Breast epithelium (tissue), 4 donors: ENCODE data around the gene CDC5L. TPM values are rescaled to one million over a fixed set of nuclear protein-coding genes. Genes with fewer than 3 reads are reported as not detected.

Experiments used
- DNase-seq, 2 donors: peaks; one replicate each; pipeline ENCODE4 v3.0.0-alpha.2; 2019; ENCODE audit warnings: low spot score in 2 of 2
- H3K27ac ChIP-seq, 2 donors: fragments of 200-600 bp; sonication (generic) in 1 of 2; one replicate each; pipeline ENCODE4 v1.5.1; 2016 to 2019; ENCODE audit warnings: mild to moderate bottlenecking in 1 of 2
- H3K27me3 ChIP-seq, 2 donors: fragments of 200-600 bp; sonication (generic) in 1 of 2; one replicate each; pipeline versions ENCODE4 v1.5.1 to v1.6.0; 2017 to 2019; ENCODE audit warnings: control low read depth in 1 of 2, mild to moderate bottlenecking in 1 of 2
- H3K36me3 ChIP-seq: fragments of 200-600 bp; one replicate; pipeline ENCODE4 v1.5.1; 2019
- H3K4me1 ChIP-seq, 2 donors: fragments of 200-600 bp; sonication (generic); one replicate each; pipeline ENCODE4 v1.5.1; 2016 to 2019; ENCODE audit warnings: control low read depth in 1 of 2
- H3K4me3 ChIP-seq, 3 donors: fragments of 200-600 bp; sonication (generic); 1 replicate in 2 of 3; 2 replicates in 1 of 3; pipeline ENCODE4 v1.5.1; 2016 to 2019; ENCODE audit warnings: mild to moderate bottlenecking in 3 of 3, moderate library complexity in 2 of 3
- H3K9me3 ChIP-seq, 2 donors: fragments of 200-600 bp; sonication (generic) in 1 of 2; one replicate each; pipeline ENCODE4 v1.5.1; 2016 to 2019; ENCODE audit warnings: control low read depth in 1 of 2
- CTCF ChIP-seq, 3 donors: fragments of 450-650 bp; IDR thresholded peaks; one replicate each; pipeline ENCODE4 v1.5.1; 2016 to 2017; ENCODE audit warnings: antibody characterized with exemption in 3 of 3, mild to moderate bottlenecking in 3 of 3, moderate library complexity in 3 of 3
- POLR2A ChIP-seq: fragments of 450-650 bp; IDR thresholded peaks from one replicate; pipeline ENCODE4 v1.6.1; 2016; ENCODE audit warnings: antibody characterized with exemption, mild to moderate bottlenecking, moderate library complexity
- POLR2AphosphoS5 ChIP-seq, 3 donors: sonication (generic); formaldehyde crosslinking; IDR thresholded peaks; one replicate each; pipeline ENCODE4 v1.6.1; 2017; ENCODE audit warnings: antibody characterized with exemption in 3 of 3
- intact Hi-C: fragments of 100-400 bp; cut with DNase I; formaldehyde crosslinking; loops from one replicate; pipeline ENCODE4 v1.15.1; 2023; ENCODE audit warnings: low total_unique reads
- total RNA-seq, 3 donors: library from RNA; depleted of rRNA; stranded (reverse); fragments of >200 nt; gene quantifications; one replicate each; pipeline ENCODE4 v1.1.0, GENCODE V29; 2016

CDC5L gene
- total RNA-seq, 3 donors from 2014 or later, result 21.1 to 29.1 (median 22.0) TPM

GRCh38 chr6:44456070-44456965 is 68.8 kb downstream of the CDC5L start:
- intact Hi-C loops, result no loop called here
- no peaks in the 10 kb centered on the region for H3K4me1 ChIP-seq
- H3K27ac ChIP-seq, result no peak overlapping the region
- H3K27me3 ChIP-seq, result no peaks in the 10 kb centered on the region
- peak overlapping the region in 2 of 3 donors; percentile 7 to 9 for H3K4me3 ChIP-seq
- no peak for DNase-seq
- TF ChIP-seq POLR2A (no peak), CTCF (IDR thresholded peaks at IDR 0.05) (peak; percentile 25 to 70 (median 42))
- H3K36me3 ChIP-seq, result no peaks in the 10 kb centered on the region
- H3K9me3 ChIP-seq, result no peaks in the 10 kb centered on the region

- Histone ChIP-seq H3K36me3 (no peaks in the 10 kb centered on the region), H3K4me3 (peak overlapping the region in 2 of 3 donors; percentile 7 to 9), H3K9me3 (no peaks in the 10 kb centered on the region), H3K4me1 (no peaks in the 10 kb centered on the region), H3K27ac (no peak overlapping the region), H3K27me3 (no peaks in the 10 kb centered on the region)
- intact Hi-C loops, result no loop called here
- DNase-seq, result no peak
- TF ChIP-seq POLR2AphosphoS5 (IDR thresholded peaks at IDR 0.05) (no peak), CTCF (IDR thresholded peaks at IDR 0.05) (no peak), POLR2A (no peak)
Observed at GRCh38 chr6:44456966-44457292, 69.4 kb downstream of the CDC5L start.

GRCh38 chr6:44457596-44457995 is 70.1 kb downstream of the CDC5L start:
- DNase-seq, result no peak
- H3K36me3 ChIP-seq, result no peaks in the 10 kb centered on the region

GRCh38 chr6:44458551-44458950 is 71.0 kb downstream of the CDC5L start:
- H3K27ac ChIP-seq, result no peak overlapping the region
- H3K4me1 ChIP-seq, result no peaks in the 10 kb centered on the region
- intact Hi-C loops, result no loop called here
- no peaks in the 10 kb centered on the region for H3K36me3 ChIP-seq
- no peaks in the 10 kb centered on the region for H3K27me3 ChIP-seq
- TF ChIP-seq CTCF (IDR thresholded peaks at IDR 0.05) (no peak), POLR2AphosphoS5 (IDR thresholded peaks at IDR 0.05) (no peak), POLR2A (no peak)
- H3K4me3 ChIP-seq, result no peak overlapping the region
- H3K9me3 ChIP-seq, result no peaks in the 10 kb centered on the region
- DNase-seq, result no peak

More at GRCh38 chr6:44457596-44457995, 70.1 kb downstream of the CDC5L start:
- TF ChIP-seq POLR2A, result no peak
- no peak for TF ChIP-seq POLR2AphosphoS5 (IDR thresholded peaks at IDR 0.05)
- TF ChIP-seq CTCF (IDR thresholded peaks at IDR 0.05), result no peak
- Histone ChIP-seq H3K27me3 (no peaks in the 10 kb centered on the region), H3K4me3 (no peak overlapping the region), H3K9me3 (no peaks in the 10 kb centered on the region), H3K4me1 (no peaks in the 10 kb centered on the region), H3K27ac (no peak overlapping the region)
- intact Hi-C loops, result no loop called here

GRCh38 chr6:44462335-44462734 is 74.8 kb downstream of the CDC5L start:
- Histone ChIP-seq H3K4me1 (no peaks in the 10 kb centered on the region), H3K36me3 (no peaks in the 10 kb centered on the region), H3K4me3 (no peak overlapping the region), H3K27me3 (no peaks in the 10 kb centered on the region), H3K27ac (no peak overlapping the region), H3K9me3 (no peaks in the 10 kb centered on the region)
- DNase-seq, result no peak
- TF ChIP-seq CTCF (IDR thresholded peaks at IDR 0.05) (no peak), POLR2A (no peak), POLR2AphosphoS5 (IDR thresholded peaks at IDR 0.05) (no peak)
- intact Hi-C loops, result no loop called here
